GM18498 (cell line): Measurements from ENCODE around the gene TARS2.
A peak's percentile ranks its signal among the peaks of the same experiment; 100 is the strongest.

Source experiments
- ATAC-seq: cut with Tn5 transposase; IDR thresholded peaks from one replicate; pipeline ENCODE4 v1.9.1; 2021; ENCODE audit warnings: mild to moderate bottlenecking, moderate library complexity; ENCODE audit not compliant: unreplicated experiment

The TARS2 gene

GRCh38 chr1:150507912-150508864 lies 21.0 kb downstream of the TARS2 start, which contains the start of gene ECM1:
Gene ECM1, plus strand, starts transcription at chr1:150508109. Its CDS starts 101 bp downstream, at chr1:150508210.
- no peak for ATAC-seq

- ATAC-seq: no peak
These were observed 21.8 kb downstream of the TARS2 start for GRCh38 chr1:150508982-150509381.

- no peak for ATAC-seq
These were observed 24.3 kb downstream of the TARS2 start for GRCh38 chr1:150511551-150511950.

GRCh38 chr1:150511985-150512660 lies 24.9 kb downstream of the TARS2 start:
- no peak for ATAC-seq

- ATAC-seq: no peak
These were observed 25.6 kb downstream of the TARS2 start for GRCh38 chr1:150512846-150513245.

- ATAC-seq: no peak
These were observed 26.2 kb downstream of the TARS2 start for GRCh38 chr1:150513351-150513791.

- no peak for ATAC-seq
These were observed 27.0 kb downstream of the TARS2 start for GRCh38 chr1:150514260-150514659.

GRCh38 chr1:150514913-150515327 lies 27.7 kb downstream of the TARS2 start:
- ATAC-seq: peak; percentile 4

GRCh38 chr1:150515328-150516049 lies 28.3 kb downstream of the TARS2 start, which contains the start of gene FALEC:
Gene FALEC, plus strand, starts transcription at chr1:150515752.
- ATAC-seq: peak; percentile 98

- no peak for ATAC-seq
These were observed 28.9 kb downstream of the TARS2 start for GRCh38 chr1:150516050-150516591.

GRCh38 chr1:150516616-150517015 lies 29.4 kb downstream of the TARS2 start:
- ATAC-seq: no peak

- ATAC-seq: no peak
These were observed 34.2 kb downstream of the TARS2 start for GRCh38 chr1:150521196-150521968.

- ATAC-seq: no peak
These were observed 38.1 kb downstream of the TARS2 start for GRCh38 chr1:150525348-150525747.

GRCh38 chr1:150528196-150528595 lies 41.0 kb downstream of the TARS2 start:
- no peak for ATAC-seq

- ATAC-seq: no peak
These were observed 41.8 kb downstream of the TARS2 start for GRCh38 chr1:150529017-150529416.

GRCh38 chr1:150530491-150531159 lies 43.4 kb downstream of the TARS2 start:
- no peak for ATAC-seq

GRCh38 chr1:150532860-150533259 lies 45.6 kb downstream of the TARS2 start:
- ATAC-seq: no peak

- no peak for ATAC-seq
These were observed 46.8 kb downstream of the TARS2 start for GRCh38 chr1:150534002-150534401.

- ATAC-seq: no peak
These were observed 48.5 kb downstream of the TARS2 start for GRCh38 chr1:150535511-150536287.
